HG03280 (cell line): ENCODE measurements around the gene ZRSR2.
A peak's percentile ranks its signal among the peaks of the same experiment; 100 is the strongest.

Experiments
- ATAC-seq: cut with Tn5 transposase; IDR thresholded peaks from one replicate; pipeline ENCODE4 v1.9.1; 2021; ENCODE audit warnings: mild to moderate bottlenecking, moderate library complexity; ENCODE audit not compliant: unreplicated experiment

The ZRSR2 gene

DNA sequence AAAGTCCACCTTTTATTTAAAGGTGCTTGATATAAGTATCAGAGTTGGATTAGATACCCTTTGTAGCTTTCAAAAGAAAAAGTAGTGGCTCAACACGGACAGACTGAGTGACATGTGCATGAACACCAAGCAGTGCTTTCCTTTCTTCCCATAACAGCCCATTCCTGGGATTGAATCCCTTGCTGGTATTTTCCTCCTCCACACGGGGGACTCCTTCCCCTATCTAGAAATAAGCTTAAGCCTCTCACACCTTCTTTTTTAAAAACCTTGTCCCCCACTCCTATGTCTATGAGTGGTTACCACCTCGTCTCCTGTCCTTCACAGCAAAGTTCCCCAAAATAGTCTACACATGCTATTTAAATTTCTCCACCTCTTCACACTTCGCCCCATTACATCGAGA is 59.3 kb downstream of the ZRSR2 start:
- no peak for ATAC-seq

GRCh38 chrX:15853586-15854079 is 63.3 kb downstream of the ZRSR2 start:
- ATAC-seq: no peak

- peak; percentile 29 for ATAC-seq
Measured at GRCh38 chrX:15854080-15854655, 63.9 kb downstream of the ZRSR2 start.

DNA sequence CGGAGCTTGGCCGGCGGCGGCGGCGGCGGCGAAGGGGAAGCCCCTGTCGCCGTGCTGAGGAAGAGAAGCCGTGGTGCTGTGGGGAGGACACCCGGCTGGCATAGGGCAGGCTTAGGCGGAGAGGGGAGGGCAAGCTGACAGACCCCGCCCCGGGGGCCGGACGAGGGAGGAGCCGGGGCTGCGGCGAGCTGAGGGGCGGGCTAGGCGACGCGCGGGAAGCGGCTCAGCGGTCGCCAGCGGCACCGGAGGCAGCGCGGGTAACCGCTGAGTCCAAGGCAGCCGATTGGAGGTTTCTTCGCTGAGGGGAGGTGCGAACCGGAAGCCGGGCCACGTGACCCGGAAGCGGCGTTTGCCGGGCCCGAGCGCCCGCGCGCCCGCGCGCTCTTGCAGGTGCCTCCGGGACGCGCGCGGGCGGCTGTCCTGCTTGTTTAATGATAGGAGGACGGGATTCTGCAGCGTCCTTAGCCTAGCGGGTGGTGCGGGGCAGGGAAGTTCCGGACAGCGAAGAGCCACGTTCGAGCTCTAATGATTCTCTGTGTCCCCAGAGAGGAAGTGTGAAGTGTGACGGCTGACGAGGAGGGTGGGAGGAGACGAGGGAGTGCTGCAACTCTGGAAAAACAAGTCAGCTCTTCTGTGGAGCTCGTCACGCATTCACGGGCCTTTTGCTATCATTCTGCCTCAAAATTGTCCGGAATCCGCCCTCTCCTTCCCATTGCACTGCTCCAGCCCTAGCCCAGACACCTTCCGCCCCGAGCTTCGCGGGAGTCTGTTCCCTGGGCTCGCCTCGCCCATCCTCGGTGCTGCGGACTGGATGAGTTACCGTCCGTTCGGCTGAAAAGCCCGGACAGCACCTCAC is 64.7 kb downstream of the ZRSR2 start, which contains the start of gene AP1S2:
AP1S2 (minus strand) TSS at position 102 of the 856 bp plus-strand sequence. CDS start 2,289 bp downstream, outside the sequence.
- peak; percentile 94 for ATAC-seq

DNA sequence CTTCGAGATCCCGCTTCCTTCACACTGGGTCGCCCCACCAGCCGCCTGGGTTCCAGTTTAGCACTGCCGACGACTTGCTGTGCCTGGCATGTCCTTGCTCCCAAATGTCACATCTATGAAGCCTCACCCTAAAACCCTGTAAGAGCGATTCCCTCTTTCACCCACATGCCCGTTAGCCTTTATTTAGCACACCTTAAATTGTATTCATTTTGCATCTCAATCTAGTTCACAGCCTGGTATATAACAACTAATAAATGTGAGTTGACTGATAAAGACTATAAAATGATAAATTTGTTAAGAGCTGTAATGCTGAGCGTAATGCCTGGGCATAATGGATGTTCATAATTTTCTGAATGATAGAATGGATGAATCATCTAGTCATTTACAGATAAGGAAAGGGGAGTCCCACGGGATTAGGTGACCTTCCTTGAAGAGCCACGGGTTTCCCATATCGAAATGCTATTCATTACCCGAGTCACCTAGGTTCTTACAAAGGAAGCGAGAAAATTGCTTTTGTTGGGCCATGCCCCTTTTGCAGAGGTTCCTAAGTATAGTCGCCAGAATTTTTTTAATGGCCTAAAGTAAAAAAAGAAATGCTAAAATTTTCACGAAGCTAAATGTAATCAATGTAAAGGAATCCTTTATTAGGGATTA is 65.4 kb downstream of the ZRSR2 start:
- ATAC-seq: no peak

GRCh38 chrX:15856222-15856587 is 65.9 kb downstream of the ZRSR2 start:
- ATAC-seq: no peak

DNA sequence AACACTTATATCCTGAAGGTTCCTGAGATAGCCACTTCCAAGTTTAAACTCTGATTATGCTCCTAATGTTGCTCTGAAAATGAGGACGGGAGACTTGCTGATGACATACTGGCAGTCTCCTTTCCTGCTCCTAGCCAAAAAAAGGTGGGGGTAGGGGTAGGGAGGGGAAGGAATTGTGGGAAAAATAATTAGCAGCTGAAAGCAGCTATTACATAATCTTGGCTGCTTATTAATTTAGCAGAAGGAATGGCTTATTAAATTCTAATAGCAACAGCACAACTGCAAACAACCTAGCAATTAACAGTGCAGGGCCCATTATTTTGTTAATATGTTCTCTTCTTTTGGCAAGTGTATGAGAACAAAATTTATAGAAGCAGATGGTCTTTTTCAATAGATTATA is 66.4 kb downstream of the ZRSR2 start:
- no peak for ATAC-seq

DNA sequence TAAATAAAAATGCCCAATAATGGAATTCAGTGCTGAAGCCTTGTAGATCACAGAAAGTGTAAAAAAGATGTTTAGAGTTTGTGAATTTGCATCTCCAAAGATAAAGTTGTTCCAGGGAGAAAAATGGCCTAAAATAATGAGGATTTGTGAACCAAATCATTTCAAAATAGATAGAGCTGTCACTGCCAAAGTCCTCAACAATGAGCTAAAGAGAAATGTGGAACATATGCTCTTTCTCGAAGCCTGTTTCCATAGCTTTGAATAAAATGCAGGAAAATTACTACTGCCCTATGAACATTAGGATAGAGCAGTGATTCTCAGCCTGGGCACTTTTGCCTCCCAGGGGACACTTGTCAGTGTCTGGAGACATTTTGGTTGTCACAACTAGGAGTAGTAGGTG is 67.8 kb downstream of the ZRSR2 start:
- no peak for ATAC-seq

DNA sequence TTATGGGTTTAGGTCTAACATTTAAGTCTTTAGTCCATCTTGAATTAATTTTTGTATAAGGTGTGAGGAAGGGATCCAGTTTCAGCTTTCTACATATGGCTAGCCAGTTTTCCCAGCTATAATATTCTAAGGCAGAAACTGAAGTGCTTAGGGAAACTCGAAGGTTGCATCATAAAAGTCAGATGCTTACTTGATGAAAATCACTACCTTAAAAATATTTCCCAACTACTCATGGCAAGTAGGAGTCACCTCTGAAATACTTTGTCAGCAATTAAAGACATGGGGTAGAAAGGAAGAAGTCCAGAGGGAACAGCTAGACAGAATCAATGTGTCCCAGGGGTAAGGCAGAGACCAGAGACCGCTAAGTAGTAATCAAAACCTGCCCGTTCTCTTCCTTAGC is 70.6 kb downstream of the ZRSR2 start:
- no peak for ATAC-seq

GRCh38 chrX:15864023-15864422 is 73.7 kb downstream of the ZRSR2 start:
- ATAC-seq: no peak

DNA sequence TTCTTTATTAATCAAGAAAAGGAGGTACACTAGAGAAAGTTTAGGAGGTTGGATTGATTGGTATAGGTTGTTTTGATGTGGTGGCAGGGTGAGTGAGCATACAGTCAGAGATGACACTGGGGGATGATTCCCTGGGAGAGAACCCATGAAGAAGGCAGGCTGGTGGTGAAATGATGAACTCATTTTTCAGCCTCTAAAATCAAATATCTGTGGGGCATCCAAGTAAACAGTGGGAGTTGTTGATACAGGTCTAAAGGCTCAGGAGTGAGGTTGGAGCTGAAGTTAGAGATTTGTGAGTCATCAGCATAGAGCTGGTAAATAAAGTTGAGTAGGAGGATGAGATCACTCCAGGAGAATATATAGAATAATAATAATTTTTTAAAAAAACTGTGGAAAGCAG is 74.3 kb downstream of the ZRSR2 start:
- no peak for ATAC-seq

- no peak for ATAC-seq
Measured at GRCh38 chrX:15866147-15866546, 75.9 kb downstream of the ZRSR2 start.

DNA sequence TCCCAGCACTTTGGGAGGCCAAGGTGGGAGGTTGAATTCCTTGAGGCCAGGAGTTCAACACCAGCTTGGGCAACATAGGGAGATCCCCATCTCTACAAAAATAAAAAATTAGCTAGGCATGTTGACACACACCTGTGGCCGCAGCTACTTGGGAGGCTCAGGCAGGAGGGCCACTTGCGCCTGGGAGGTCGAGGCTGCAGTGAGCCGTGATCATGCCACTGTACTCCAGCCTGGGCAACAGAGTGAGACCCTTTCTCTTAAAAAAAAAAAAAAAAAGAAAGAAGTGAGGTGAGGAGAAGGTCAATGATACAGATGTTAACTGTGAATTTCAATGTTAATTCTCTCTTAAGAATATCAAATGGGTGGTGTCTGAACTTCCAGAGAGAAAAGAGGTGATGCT is 79.4 kb downstream of the ZRSR2 start:
- no peak for ATAC-seq

GRCh38 chrX:15870310-15870709 is 80.0 kb downstream of the ZRSR2 start:
- ATAC-seq: no peak
